Suprapubic skin (tissue), 3 donors: Measurements from ENCODE around the gene ABCA12.

Experiments
- CTCF ChIP-seq, 2 donors: fragments of 200-600 bp in 1 of 2; fragments of 450-650 bp in 1 of 2; sonication (generic) in 1 of 2; IDR thresholded peaks; one replicate each; pipeline ENCODE4 v1.5.1; 2016 to 2019; ENCODE audit warnings: antibody characterized with exemption in 2 of 2, mild to moderate bottlenecking in 1 of 2, moderate library complexity in 1 of 2
- EP300 ChIP-seq: sonication (generic); formaldehyde crosslinking; IDR thresholded peaks from one replicate; pipeline ENCODE4 v1.6.1; 2017; ENCODE audit warnings: antibody characterized with exemption

DNA sequence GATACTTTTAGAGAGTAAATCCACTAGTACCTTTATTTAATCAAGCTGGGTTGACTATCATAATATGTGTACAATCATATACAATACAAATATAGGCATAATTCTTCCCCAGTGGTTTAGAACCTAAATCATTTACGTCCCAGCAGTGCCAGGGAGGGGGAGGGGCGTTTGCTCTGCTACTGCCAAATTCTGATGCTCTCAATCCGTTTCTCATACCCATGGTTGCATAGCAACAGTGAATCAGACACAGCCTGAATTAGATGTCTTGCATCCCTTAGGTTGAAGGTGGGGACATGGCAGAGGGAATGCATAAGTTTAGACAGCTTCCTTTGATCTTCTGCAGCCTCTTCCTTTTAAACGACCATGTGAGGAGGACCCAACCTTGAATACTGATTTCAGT is 135.4 kb downstream of the ABCA12 start:
- TF ChIP-seq EP300 (no peak), CTCF (IDR thresholded peaks at IDR 0.05) (no peak)
